NK-92 (cell line): Measurements from ENCODE around the gene DCLK1.

Experiments used
- DNase-seq: peaks from one replicate; lab custom pipeline; 2025; ENCODE audit not compliant: unreplicated experiment; lab: John Stamatoyannopoulos, UW

The DCLK1 gene

GRCh38 chr13:35871561-35871960 lies 259.6 kb downstream of the DCLK1 start:
- DNase-seq, result no peak

- DNase-seq, result no peak
Observed at GRCh38 chr13:35866801-35867200, 264.4 kb downstream of the DCLK1 start.

GRCh38 chr13:35865341-35866240 lies 265.6 kb downstream of the DCLK1 start:
- DNase-seq, result no peak

GRCh38 chr13:35860661-35861060 lies 270.5 kb downstream of the DCLK1 start:
- DNase-seq, result no peak

- DNase-seq, result no peak
Observed at GRCh38 chr13:35859981-35860380, 271.2 kb downstream of the DCLK1 start.

GRCh38 chr13:35858665-35859064 lies 272.5 kb downstream of the DCLK1 start:
- no peak for DNase-seq

- no peak for DNase-seq
Observed at GRCh38 chr13:35857769-35858168, 273.4 kb downstream of the DCLK1 start.

GRCh38 chr13:35856721-35857364 lies 274.3 kb downstream of the DCLK1 start:
- no peak for DNase-seq

- no peak for DNase-seq
Observed at GRCh38 chr13:35856084-35856483, 275.1 kb downstream of the DCLK1 start.

- no peak for DNase-seq
Observed at GRCh38 chr13:35855531-35856019, 275.6 kb downstream of the DCLK1 start.

GRCh38 chr13:35854286-35854685 lies 276.9 kb downstream of the DCLK1 start:
- DNase-seq, result no peak

GRCh38 chr13:35851881-35852280 lies 279.3 kb downstream of the DCLK1 start:
- DNase-seq, result no peak

- DNase-seq, result no peak
Observed at GRCh38 chr13:35851356-35851755, 279.8 kb downstream of the DCLK1 start.

- DNase-seq, result no peak
Observed at GRCh38 chr13:35850569-35850968, 280.6 kb downstream of the DCLK1 start.

- DNase-seq, result no peak
Observed at GRCh38 chr13:35849256-35849644, 281.9 kb downstream of the DCLK1 start.

GRCh38 chr13:35848336-35849255 lies 282.6 kb downstream of the DCLK1 start:
- DNase-seq, result no peak

GRCh38 chr13:35843272-35843671 lies 287.9 kb downstream of the DCLK1 start:
- DNase-seq, result no peak

GRCh38 chr13:35841060-35841521 lies 290.1 kb downstream of the DCLK1 start:
- no peak for DNase-seq

GRCh38 chr13:35839806-35840205 lies 291.4 kb downstream of the DCLK1 start:
- no peak for DNase-seq

- DNase-seq, result no peak
Observed at GRCh38 chr13:35838356-35838755, 292.8 kb downstream of the DCLK1 start.

- DNase-seq, result no peak
Observed at GRCh38 chr13:35836446-35836845, 294.7 kb downstream of the DCLK1 start.
